COLO668 (cell line): ENCODE results near the gene CUBN.

Experiments used
- DNase-seq: peaks from one replicate; lab custom pipeline; 2025; ENCODE audit not compliant: unreplicated experiment; lab: John Stamatoyannopoulos, UW

CUBN gene

DNA sequence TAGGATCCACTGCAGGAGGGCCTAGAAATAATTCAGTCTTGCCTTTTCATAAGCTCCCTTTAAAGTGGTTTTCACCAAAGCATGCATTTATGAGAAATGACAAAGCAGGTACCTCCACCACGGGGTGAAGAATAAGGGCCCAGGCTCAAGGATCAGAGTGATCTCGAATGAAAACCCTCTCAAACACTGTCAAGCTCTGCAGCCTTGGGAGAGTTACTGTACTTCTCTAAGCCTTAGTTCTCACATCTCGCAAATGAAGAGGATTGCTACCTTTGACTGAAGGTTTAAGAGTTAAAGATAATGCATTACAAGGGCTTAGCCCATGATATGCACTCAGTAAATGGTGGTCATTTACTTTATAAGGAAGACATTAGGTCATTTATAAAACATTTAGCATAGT is 81.7 kb downstream of the CUBN start:
- no peak for DNase-seq

GRCh38 chr10:17046989-17047388 is 82.6 kb downstream of the CUBN start:
- DNase-seq: no peak

DNA sequence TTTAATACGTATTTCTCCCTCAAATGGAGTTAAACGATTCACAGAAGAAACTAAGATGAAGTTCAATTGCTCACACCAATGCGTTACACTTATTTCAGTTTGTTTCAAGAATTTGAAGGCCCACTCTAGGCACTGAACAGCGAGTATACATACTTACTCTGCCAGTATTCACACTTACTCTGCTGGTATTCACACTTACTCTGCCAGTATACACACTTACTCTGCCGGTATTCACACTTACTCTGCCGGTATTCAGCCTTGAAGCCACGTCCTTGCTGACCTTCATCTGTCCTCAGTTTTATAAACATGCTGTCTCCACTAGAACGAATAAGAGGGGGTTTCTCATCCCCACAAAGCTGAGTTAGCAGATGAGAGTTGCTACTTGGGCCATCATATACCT is 86.0 kb downstream of the CUBN start:
- DNase-seq: no peak

- DNase-seq: no peak
These were observed 87.7 kb downstream of the CUBN start for GRCh38 chr10:17041626-17042520.

DNA sequence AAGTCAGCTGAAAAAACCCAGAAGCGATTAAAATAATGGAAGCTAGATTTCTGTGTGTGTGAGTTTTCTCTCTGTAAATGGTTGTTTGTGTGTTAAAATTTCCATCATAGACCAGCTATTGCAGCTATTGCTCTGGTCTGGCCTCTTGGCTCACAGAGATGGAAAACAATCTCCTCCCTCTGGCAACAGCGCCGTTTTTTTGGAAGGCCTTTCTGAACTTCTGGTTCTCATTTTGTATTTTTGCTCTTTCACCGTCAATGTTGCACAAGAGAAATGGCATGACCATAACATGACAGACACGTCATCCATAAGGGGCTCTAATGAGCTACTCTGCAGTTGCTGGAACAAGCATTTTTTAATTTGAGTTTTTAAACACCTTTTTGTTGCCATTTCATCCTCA is 91.0 kb downstream of the CUBN start:
- DNase-seq: no peak

DNA sequence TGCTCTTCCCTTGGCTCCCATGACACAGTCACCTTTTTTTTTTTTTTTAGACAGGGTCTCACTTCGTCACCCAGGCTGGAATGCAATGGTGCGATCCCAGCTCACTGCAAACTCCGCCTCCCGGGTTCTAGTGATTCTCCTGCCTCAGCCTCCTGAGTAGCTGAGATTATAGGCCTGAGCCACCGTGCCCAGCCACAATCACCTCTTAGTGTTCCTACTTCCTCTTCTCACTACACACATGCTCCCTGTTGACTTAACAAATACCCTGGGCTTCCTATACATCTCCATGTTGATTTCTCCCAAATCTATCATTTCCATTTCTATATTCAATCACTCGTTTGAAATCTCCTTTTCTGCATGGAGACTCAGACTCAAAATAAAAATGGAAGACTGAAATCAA is 91.7 kb downstream of the CUBN start:
- DNase-seq: no peak

GRCh38 chr10:17035446-17035845 is 94.2 kb downstream of the CUBN start:
- no peak for DNase-seq

DNA sequence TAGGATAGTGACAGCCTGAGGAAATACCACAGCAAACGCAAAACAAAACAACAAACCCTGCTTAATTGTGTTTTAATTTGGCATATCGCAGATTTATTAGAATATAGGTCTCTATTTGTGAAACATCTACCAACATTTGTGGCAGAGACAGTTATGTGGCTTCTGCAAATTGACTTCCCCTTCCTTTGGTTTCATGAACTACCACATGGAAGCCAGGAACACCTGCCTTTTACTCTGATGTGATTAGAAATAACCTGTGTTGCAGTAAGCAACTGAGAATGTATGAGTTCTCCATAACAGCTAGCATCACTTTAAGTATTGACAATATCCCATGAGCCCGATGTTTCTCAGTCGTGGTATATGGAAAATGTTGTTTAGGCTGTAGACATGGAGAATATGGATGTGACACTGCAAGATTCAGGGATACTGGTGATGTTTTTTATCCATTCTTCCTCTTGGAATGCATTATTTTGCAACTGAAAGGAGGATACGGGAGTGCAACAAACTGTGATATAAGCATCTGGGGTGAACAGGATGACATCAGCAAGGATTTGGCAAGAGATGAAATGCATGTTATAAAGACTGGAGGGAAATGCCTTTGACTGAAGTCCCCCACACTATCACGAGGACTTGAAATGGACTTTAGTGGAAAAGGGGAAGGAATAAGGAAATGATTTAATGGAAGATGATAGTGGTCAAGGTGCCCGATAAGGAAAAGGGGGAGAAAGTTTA is 95.9 kb downstream of the CUBN start:
- DNase-seq: no peak

DNA sequence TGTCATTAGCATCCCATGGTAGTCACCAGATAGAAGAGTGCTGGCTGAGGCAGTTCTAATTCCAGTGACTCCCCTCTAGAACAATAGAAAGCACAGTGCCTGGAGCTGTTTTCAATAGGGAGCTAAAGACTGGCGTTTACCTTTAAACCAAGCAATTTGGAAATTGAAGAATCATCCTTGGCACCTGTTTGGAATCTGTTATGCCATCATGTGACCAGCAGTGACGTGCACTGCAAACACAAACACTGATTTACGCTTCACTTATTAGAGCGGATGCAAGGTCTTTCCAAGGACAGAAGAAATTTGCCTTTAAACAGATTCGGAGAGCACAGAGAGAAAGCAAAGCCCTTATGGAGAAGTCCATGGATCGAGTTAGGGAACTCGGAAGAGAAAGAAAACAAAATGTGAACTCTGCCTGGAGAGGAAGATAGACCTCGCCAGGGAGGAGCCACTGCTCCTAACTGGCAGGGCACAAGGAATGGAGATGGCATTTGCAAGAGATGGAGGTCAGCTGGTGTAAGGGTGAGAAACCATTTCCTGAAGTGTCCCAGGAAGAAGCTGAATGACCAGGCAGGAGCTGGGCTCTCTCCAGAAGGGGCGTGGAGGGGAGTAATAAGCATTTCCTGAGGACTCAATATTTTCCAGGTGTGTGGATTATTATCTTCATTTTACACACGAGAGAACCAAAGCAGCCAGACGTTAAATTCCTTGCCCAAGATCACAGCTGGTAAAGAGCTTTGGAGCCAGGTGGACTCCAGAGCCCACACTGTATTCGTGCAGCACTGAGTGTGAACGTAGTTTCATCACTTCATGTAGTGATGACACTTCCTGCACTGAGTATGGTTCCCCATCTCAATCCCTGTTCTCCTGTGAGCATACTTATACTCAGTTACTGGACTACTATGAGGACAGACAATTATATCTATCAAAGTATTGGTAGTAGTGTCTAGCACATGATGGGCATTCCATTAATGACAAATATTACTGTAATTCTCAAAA is 97.7 kb downstream of the CUBN start:
- DNase-seq: no peak

GRCh38 chr10:17029581-17030271 is 99.9 kb downstream of the CUBN start:
- DNase-seq: no peak

DNA sequence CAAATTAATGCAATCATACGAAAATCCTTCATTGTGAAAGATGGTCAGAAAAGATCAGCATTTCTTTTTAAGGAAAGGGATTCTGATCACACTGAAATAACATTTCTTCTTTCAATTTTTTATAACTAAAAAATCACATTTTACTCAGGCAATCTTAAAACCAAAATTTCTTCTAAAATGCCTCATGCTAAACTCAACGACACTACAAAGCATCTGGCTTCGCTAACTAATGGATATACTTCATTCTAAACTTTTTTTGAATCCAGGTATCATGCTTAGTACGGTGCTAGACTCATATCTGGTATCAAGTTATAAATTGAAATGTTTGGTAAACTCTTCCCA is 100.4 kb downstream of the CUBN start:
- DNase-seq: no peak

GRCh38 chr10:17028798-17029197 is 100.8 kb downstream of the CUBN start:
- DNase-seq: no peak

GRCh38 chr10:17026686-17027485 is 102.7 kb downstream of the CUBN start:
- DNase-seq: no peak

DNA sequence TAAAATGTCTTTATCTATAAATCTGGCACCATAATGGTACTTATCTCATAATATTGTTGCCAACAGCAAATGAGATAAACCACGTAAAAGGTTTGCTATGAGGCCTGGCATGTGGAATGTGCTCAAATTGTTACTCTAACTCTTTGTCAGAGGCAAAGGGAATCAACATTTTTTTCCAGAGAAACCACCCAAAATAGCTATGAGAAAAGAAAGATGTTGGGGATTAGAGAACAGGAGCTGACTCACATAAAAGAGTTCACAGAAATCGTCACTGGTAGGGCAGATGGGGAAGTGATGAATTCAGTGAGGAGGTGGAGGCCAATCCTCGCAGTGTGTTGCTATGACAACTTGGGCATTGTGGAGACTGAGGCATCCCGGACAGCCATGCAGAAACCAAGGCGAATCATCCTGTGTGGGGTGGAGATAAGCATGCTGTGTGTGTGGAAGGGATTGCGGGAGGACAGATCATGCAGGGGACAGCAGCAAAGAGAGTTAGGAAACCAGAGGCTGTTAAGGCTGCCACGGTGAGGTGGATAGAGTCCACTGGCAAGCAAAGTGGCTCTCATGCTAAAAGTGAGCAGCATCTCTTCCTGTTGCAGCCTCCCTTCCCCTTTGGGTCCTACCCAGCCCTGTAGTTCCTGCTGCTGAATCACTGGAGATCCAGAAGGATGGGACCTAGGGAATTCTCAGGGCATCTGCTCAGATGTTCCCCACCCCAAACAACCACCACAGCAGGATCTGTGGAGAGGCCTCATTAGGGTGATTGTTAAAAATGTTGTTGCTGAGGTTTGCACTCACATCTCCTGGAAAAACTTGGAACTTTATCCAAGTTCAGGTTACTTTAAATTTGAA is 103.9 kb downstream of the CUBN start:
- no peak for DNase-seq

- DNase-seq: no peak
These were observed 105.2 kb downstream of the CUBN start for GRCh38 chr10:17024461-17024860.

- no peak for DNase-seq
These were observed 106.0 kb downstream of the CUBN start for GRCh38 chr10:17023386-17024298.

DNA sequence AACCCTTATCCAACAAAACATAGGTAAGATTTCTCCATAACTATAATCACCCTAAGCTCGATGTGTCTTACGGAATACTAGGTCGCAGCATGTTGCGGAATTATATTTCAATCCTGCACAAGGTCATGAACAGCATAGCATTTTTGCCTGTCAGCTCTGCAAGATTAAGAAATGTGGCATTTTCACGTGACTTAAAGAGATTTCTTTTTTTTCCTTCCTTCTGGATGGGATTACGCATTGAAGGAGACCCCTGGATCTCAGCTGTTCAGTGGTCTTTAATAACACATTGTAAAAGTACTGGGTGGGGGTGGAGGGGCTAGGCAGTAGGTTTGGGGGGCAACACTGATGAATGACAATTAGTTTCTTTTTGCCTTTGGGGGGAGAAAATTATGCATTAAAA is 106.7 kb downstream of the CUBN start:
- no peak for DNase-seq

DNA sequence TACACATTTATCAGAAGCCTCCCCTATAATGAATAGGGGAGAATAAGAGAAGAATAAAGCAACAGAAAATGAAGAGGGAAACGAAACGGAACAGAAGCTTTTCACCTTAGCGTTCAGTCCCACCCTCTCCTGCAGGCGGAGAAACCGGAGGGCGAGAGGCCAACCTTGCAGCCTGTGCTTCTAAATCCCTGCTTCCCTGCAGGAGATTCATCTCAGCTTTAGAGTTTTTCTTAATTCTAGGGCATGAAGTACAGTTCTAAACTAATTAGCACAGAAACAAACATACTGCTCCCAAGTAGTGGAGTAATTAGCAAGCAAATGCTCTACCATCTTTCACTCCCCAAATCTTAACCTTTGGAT is 107.2 kb downstream of the CUBN start:
- no peak for DNase-seq
